C4-2B (cell line): ENCODE data around the gene MTF2.

Source experiments
- CTCF ChIP-seq: fragments of 450-650 bp; conservative IDR thresholded peaks from 2 replicates; pipeline ENCODE4 v1.5.1; 2017; ENCODE audit warnings: mild to moderate bottlenecking
- ZFX ChIP-seq: fragments of 450-650 bp; IDR thresholded peaks from 2 replicates; pipeline ENCODE4 v1.6.1; 2017

- TF ChIP-seq CTCF (no peak), ZFX (no peak)
These were observed 64.1 kb downstream of the MTF2 start for GRCh38 chr1:93143136-93143535.
